MCF 10A (cell line): ENCODE results near the gene KDM4C. TPM values are rescaled to one million over a fixed set of nuclear protein-coding genes. Genes with fewer than 3 reads are reported as not detected.

Experiments used
- BruUV-seq: library from RNA; stranded (reverse); fragments of 400-500 nt; replicated peaks from 2 replicates; lab custom pipeline; 2021; lab: Mats Ljungman, UMichigan
- CTCF ChIA-PET: fragments of 300-600 bp; sonication (Branson Sonifier 250); formaldehyde crosslinking; extraction: SDS; loops from one replicate; lab custom pipeline; 2021; ENCODE audit warnings: antibody characterized with exemption, inconsistent platforms; lab: Yijun Ruan, JAX
- POLR2A ChIA-PET: fragments of 300-600, 350-650 bp; sonication (Branson Sonifier 250); formaldehyde crosslinking; extraction: SDS; loops from one replicate; lab custom pipeline; 2020; ENCODE audit warnings: antibody characterized with exemption, inconsistent platforms; lab: Yijun Ruan, JAX
- DNase-seq: peaks from one replicate; pipeline ENCODE4 v3.0.0-alpha.2; 2018; ENCODE audit not compliant: unreplicated experiment
- H3K27ac Mint-ChIP-seq: one replicate; pipeline ENCODE4 v1.8.0; 2022; ENCODE audit warnings: mild to moderate bottlenecking, low read depth, mixed read lengths; ENCODE audit not compliant: unreplicated experiment
- H3K27me3 Mint-ChIP-seq: one replicate; pipeline ENCODE4 v1.8.0; 2022; ENCODE audit warnings: mixed read lengths; ENCODE audit not compliant: insufficient read depth, unreplicated experiment
- H3K36me3 Mint-ChIP-seq: one replicate; pipeline ENCODE4 v1.8.0; 2022; ENCODE audit warnings: mild to moderate bottlenecking, moderate library complexity, mixed read lengths; ENCODE audit not compliant: insufficient read depth, unreplicated experiment
- H3K4me1 Mint-ChIP-seq: one replicate; pipeline ENCODE4 v1.8.0; 2022; ENCODE audit warnings: mixed read lengths; ENCODE audit not compliant: insufficient read depth, unreplicated experiment
- H3K4me3 Mint-ChIP-seq: one replicate; pipeline ENCODE4 v1.8.0; 2022; ENCODE audit warnings: mild to moderate bottlenecking, moderate library complexity, mixed read lengths; ENCODE audit not compliant: unreplicated experiment
- H3K9me3 Mint-ChIP-seq: one replicate; pipeline ENCODE4 v1.8.0; 2022; ENCODE audit warnings: mixed read lengths; ENCODE audit not compliant: unreplicated experiment
- intact Hi-C: fragments of 100-400 bp; cut with micrococcal nuclease; formaldehyde crosslinking; loops from 2 replicates; pipeline ENCODE4 v1.14.1; 2022
- total RNA-seq: library from RNA; stranded (reverse); gene quantifications from 2 replicates; pipeline ENCODE4 v1.2.3, GENCODE V29; 2022
- TF ChIP-seq, protein P1 (sequence below): fragments of 200-600 bp; IDR thresholded peaks from one replicate; pipeline ENCODE4 v1.8.0; 2022; ENCODE audit warnings: antibody characterized with exemption, mild to moderate bottlenecking; ENCODE audit not compliant: unreplicated experiment

KDM4C gene
- total RNA-seq, 1 experiment from 2014 or later, result 29.5 TPM

DNA sequence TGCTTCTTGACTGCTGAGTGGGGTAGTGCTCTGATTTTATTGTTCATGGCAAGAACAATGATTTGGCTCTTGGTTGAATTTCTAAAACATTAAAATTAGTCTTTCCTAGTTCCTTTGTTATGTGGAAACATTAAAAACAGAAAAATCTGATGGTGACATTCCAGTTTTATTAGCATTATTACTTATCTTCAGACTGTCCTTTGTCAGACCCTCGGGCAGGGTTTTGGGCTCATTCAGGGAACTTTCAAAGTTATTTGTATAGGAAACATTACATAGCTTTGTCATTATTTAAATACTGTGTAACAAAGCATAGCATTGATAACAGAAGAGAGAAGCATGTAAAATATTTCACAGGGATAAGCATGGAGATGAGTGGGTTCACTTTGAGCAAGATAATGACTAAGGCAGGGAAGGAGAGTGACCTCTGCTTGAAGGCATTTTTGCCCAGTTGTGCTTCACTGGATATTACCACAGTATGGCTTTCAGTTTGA lies 119.9 kb downstream of the KDM4C start:
- no peak overlapping the region for H3K4me3 Mint-ChIP-seq
- H3K36me3 Mint-ChIP-seq, result peaks cover 6% of the 10 kb centered on the region
- DNase-seq, result no peak
- BruUV-seq, result no TSS peak
- POLR2A ChIA-PET, result interaction anchor here (0.6 kb wide), 2 partner anchors 29 to 862 kb away, joined by 3 read pairs; partner anchors contain the start of gene RANBP6
- no peak overlapping the region for H3K27ac Mint-ChIP-seq
- H3K4me1 Mint-ChIP-seq, result peaks cover 23% of the 10 kb centered on the region
- TF ChIP-seq, protein P1, sequence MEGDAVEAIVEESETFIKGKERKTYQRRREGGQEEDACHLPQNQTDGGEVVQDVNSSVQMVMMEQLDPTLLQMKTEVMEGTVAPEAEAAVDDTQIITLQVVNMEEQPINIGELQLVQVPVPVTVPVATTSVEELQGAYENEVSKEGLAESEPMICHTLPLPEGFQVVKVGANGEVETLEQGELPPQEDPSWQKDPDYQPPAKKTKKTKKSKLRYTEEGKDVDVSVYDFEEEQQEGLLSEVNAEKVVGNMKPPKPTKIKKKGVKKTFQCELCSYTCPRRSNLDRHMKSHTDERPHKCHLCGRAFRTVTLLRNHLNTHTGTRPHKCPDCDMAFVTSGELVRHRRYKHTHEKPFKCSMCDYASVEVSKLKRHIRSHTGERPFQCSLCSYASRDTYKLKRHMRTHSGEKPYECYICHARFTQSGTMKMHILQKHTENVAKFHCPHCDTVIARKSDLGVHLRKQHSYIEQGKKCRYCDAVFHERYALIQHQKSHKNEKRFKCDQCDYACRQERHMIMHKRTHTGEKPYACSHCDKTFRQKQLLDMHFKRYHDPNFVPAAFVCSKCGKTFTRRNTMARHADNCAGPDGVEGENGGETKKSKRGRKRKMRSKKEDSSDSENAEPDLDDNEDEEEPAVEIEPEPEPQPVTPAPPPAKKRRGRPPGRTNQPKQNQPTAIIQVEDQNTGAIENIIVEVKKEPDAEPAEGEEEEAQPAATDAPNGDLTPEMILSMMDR, result no peak
- H3K27me3 Mint-ChIP-seq, result no peaks in the 10 kb centered on the region
- intact Hi-C loops, result no loop called here
- CTCF ChIA-PET, result interaction anchor here (0.6 kb wide), 1 partner anchor 148 kb away, joined by 3 read pairs; no protein-coding TSS in a partner anchor
- no peaks in the 10 kb centered on the region for H3K9me3 Mint-ChIP-seq

DNA sequence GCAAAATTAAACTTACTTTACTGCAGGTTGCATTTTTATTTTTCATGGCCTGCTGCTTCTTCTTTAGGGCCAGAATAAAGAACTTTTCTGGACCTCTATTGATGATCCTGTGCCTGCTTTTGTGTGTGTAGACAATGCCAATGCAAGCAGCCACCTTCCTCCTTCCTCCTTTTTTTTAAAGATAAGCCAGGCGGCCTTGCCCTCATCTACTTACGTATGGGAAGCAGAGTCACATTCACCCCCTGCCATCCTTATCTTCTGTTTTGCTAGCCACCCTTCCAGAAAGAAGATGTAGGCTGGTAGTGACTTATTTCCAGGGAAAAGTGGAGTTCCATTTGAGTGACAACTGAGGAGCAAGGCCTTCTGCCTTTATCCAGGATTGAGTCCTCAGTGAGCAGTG lies 122.9 kb downstream of the KDM4C start:
- POLR2A ChIA-PET, result no interaction called here
- no peak for DNase-seq
- Mint-ChIP-seq H3K27me3 (no peaks in the 10 kb centered on the region), H3K9me3 (no peaks in the 10 kb centered on the region), H3K27ac (no peak overlapping the region), H3K4me3 (no peak overlapping the region), H3K36me3 (no peaks in the 10 kb centered on the region), H3K4me1 (peaks cover 19% of the 10 kb centered on the region)
- TF ChIP-seq, protein P1, result no peak
- no TSS peak for BruUV-seq
- intact Hi-C loops, result no loop called here
- CTCF ChIA-PET, result no interaction called here

DNA sequence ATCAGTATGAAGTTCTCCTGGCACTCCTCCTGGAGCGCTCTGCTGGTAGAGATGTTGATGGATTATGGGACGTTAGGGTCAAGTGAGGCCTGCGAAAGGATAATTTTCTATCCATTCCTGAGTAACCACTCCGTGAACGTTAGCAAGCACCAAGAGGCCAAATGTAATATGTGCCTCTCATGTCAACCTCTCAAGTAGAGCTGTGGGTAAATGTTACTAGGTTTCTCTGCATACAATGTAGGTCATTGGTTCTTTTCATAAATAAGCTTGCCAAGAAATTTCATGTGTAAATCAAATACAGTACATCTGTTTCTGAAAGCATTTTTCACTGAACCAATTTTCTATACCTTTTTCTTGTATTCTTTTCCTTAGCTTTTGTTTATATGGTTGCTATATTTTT lies 126.3 kb downstream of the KDM4C start:
- DNase-seq, result no peak
- Mint-ChIP-seq H3K27ac (no peak overlapping the region), H3K4me1 (no peaks in the 10 kb centered on the region), H3K36me3 (peaks cover 5% of the 10 kb centered on the region), H3K27me3 (no peaks in the 10 kb centered on the region), H3K4me3 (no peak overlapping the region), H3K9me3 (no peaks in the 10 kb centered on the region)
- TF ChIP-seq, protein P1, result no peak
- CTCF ChIA-PET, result interaction anchor here (0.8 to 0.9 kb wide), 2 partner anchors 11 to 12 kb away, joined by 3 read pairs; no protein-coding TSS in a partner anchor
- intact Hi-C loops, result no loop called here
- BruUV-seq, result no TSS peak
- POLR2A ChIA-PET, result interaction anchor here (0.7 to 1.6 kb wide), 4 partner anchors 99 to 296 kb away, joined by 3 to 6 read pairs (median 3); partner anchors contain the start of gene KDM4C

DNA sequence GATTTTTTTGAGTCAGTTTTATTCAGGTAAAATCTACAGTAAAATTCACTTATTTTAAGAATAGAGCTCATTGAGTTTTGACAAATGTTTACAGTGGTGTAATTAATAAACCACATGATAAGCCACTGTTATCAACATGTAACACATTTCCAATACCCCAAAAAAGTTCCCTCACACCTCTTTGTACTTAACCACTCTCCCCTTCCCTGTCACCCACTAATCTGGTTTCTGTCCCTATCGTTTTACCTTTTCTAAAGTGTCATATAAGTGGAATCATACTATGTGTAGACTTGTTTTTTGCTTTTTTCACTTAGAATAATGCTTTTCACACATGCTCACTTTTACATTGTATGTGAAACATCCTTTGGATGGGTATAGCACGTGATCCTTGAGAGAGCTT lies 127.2 kb downstream of the KDM4C start:
- no TSS peak for BruUV-seq
- H3K9me3 Mint-ChIP-seq, result no peaks in the 10 kb centered on the region
- ChIA-PET CTCF (interaction anchor here (0.8 kb wide), 1 partner anchor 10 kb away, joined by 3 read pairs; no protein-coding TSS in a partner anchor), POLR2A (interaction anchor here (1.5 to 1.6 kb wide), 2 partner anchors 100 to 127 kb away, joined by 3 to 6 read pairs; partner anchors contain the start of gene KDM4C)
- no peak for DNase-seq
- H3K27ac Mint-ChIP-seq, result no peak overlapping the region
- H3K4me3 Mint-ChIP-seq, result no peak overlapping the region
- peaks cover 5% of the 10 kb centered on the region for H3K36me3 Mint-ChIP-seq
- intact Hi-C loops, result no loop called here
- H3K27me3 Mint-ChIP-seq, result no peaks in the 10 kb centered on the region
- no peaks in the 10 kb centered on the region for H3K4me1 Mint-ChIP-seq
- TF ChIP-seq, protein P1, result no peak
